HCT116 (cell line): ENCODE data around the gene KHSRP.

ENCODE experiments used
- CTCF ChIP-seq, 3 experiments: fragments of 200-600 bp in 1 of 3; sonication (generic) in 1 of 3; IDR thresholded peaks in 2 of 3; conservative IDR thresholded peaks in 1 of 3; 2 replicates each; pipeline ENCODE4 v1.5.1; 2012 to 2017; ENCODE audit warnings: low read depth in 2 of 3, low read length in 2 of 3, antibody characterized with exemption in 1 of 3, borderline replicate concordance in 1 of 3, control low read depth in 1 of 3, mild to moderate bottlenecking in 1 of 3, mixed read lengths in 1 of 3, mixed run types in 1 of 3, moderate library complexity in 1 of 3; ENCODE audit not compliant: insufficient read depth in 1 of 3
- RAD21 ChIP-seq: IDR thresholded peaks from 2 replicates; pipeline ENCODE4 v1.6.1; 2012; ENCODE audit warnings: low read depth, mild to moderate bottlenecking

GRCh38 chr19:6429419-6430221 lies 5.0 kb upstream of the KHSRP start:
- no peak for TF ChIP-seq RAD21
- TF ChIP-seq CTCF (IDR thresholded peaks at IDR 0.05 in 2 of 3, conservative IDR thresholded peaks at IDR 0.05 in 1 of 3; ENCODE audit: borderline replicate concordance in 1 of 3, insufficient read depth in 1 of 3, low read depth in 2 of 3, low read length in 2 of 3): no peak
